ENCODE results near the gene DDX1. TPM values are rescaled to one million over a fixed set of nuclear protein-coding genes. Genes with fewer than 3 reads are reported as not detected.
"Not testable (repeated sequence)": the region's sequence is repeated elsewhere in the genome, so short reads cannot be mapped to it uniquely, and the experiment has no call there.

DDX1 gene
- total RNA-seq, 1 experiment from 2014 or later: 102 TPM

DNA sequence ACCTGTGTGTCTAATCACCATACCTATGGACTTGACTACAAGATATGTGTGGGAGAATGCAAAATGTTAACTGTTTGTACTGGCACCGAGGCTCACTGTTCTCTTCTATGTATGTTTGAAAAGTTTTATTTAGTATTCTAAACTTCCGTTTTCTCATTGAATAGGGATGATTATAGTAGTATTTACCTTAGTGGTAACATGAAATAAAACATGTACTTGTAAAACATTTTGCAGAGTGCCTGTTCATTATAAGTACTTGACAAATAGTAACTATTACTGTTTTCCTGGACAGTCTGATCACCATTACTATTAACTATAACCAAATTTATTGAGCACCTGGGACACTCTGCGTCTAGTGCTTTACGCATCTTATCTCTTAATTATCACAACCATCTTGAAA, 24.8 kb downstream of the DDX1 start:
- DNase-seq (ENCODE audit: low read depth): no peak

DNA sequence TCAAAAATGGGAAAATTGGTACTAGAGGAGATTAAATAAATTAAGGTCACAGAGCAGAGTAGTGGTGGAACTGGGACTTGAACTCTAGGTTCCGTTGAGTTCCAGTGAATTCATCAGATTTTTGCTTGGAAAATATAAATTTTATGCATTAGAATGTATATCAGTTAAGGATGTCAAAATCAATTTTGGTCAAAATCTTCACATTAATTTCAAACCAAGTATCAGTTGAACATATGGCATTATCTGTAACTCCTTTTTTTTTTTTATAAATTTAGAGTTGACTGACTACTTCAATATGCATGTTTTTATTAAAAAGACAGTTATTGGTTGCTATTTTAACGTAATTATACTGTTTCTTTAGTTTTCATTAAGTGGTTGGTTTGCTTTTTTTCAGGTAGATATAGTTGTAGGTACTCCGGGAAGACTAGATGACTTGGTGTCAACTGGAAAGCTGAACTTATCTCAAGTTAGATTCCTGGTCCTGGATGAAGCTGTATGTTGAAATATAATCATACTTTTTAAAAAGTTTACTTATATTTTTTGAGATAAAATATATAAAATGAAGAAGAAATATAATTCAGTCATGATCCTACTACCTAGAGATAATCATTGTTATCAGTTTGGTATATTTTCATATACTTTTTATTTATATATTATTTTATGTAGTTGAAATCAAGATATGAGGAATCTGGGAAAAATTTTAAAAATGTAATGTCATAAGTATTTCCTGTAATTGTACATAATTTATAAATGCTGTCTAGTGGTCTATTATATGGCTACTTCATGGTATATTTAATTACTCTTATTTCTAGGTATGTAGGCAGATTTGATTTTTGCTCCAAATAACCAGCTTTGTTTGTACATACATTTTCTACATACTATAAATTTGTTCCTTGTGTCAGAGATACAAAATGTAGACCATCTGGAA, 25.4 kb downstream of the DDX1 start:
- DNase-seq (ENCODE audit: low read depth): no peak

DNA sequence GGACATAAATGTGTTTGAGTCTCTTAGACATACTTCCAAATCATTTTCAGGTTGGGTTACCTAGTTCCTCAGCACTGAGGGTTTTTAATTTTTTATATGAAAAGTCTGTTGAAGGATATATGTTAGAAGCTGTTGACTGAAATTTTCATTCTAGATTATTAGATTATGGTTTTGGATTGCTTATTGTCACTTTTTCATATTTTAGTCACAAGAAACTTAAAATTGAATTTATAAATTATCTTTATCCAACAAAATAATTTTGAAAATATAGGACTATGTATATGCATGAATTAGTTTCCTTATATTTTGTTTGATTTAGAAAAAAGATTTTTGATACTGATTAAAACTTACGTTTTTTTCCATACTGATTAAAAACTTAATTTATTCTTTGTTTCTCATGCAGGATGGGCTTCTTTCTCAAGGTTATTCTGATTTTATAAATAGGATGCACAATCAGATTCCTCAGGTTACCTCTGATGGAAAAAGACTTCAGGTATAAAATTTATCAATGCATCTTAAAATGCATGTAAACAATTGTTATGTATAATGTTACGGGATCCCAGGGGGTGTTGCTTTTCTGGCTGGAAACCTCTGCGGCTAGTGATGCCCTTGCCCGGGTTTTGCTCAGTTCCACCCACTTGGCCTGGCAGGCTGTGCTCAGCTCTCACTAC, 26.2 kb downstream of the DDX1 start:
- no peak for DNase-seq (ENCODE audit: low read depth)

DNA sequence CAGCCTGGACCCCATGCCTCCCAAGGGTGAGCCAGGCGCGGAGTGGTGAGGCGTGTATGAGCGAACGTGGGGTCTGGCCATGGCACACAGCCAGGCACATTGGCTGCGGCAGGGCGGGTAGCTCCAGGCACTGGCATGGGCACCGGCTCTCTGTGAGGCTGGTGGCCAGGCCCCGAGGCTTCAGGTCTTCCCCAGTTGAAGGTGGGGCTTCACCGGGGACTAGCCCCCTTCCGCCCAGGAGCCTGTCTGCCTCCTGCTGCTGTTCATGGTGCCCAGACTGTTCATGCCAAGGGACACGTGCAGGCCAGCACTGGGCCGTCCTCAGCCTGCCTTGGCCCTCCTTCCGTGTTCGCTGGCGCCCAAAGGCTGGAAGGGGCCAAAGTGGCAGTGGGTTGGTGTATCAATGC, 26.8 kb downstream of the DDX1 start:
- DNase-seq (ENCODE audit: low read depth): no peak

DNA sequence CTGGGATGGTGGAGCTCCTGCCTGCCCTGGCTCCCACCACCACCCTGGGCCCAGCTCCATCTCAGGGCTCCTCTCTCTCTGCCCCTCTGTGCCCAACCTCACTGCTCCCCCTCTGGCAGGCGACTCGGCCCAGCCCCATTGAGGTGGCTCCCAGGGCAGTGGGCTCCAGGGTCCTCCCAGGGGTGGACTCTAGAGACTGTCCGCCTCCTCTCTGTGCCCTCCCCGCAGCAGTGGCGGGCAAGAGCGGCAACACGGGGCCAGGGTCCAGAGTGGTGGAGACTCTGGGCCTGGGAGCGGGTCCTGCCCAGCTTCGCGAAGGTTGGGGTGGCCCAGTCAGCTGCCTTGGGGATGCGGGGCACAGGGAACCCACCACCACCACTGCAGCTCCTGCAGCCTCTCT, 27.4 kb downstream of the DDX1 start:
- DNase-seq (ENCODE audit: low read depth): no peak

DNA sequence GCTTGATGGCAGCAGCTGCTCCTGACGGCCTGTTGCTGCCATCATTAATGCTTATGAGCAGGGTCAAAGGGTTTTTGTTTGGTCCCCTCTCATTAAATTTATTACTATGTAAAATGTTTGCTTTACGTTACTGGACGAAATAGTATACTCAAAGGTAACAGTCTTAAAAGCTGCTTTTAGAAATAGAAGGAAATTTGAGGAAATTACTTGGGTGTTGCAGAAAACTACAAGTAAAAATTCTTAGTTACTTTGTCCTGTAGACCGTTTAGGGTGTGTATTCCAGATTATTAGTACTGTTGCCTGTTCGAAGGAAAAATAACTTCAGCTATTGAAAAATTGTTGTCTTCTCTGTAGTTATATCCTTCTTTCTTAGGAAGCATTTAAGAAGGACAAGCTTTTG, 27.8 kb downstream of the DDX1 start:
- no peak for DNase-seq (ENCODE audit: low read depth)

- DNase-seq (ENCODE audit: low read depth): no peak
These were observed 28.3 kb downstream of the DDX1 start for GRCh38 chr2:15619938-15620337.

- DNase-seq (ENCODE audit: low read depth): no peak
These were observed 28.7 kb downstream of the DDX1 start for GRCh38 chr2:15620340-15620739.

GRCh38 chr2:15620857-15621471, 29.3 kb downstream of the DDX1 start:
- no peak for DNase-seq (ENCODE audit: low read depth)

DNA sequence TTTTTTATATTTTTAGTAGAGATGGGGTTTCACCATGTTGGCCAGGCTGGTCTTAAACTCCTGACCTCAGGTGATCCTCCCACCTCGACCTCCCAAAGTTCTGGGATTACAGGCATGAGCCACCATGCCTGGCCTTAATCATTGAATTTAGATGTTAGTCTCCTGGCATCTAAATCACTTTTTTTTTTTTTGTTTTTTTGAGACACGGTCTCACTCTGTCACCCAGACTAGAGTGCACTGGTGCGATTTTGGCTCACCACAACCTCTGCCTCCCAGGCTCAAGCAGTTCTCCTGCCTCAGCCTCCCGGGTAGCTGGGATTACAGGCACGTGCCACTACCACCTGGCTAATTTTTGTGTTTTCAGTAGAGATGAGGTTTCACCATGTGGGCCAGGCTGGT, 29.8 kb downstream of the DDX1 start:
- DNase-seq (ENCODE audit: low read depth): not testable (repeated sequence)

DNA sequence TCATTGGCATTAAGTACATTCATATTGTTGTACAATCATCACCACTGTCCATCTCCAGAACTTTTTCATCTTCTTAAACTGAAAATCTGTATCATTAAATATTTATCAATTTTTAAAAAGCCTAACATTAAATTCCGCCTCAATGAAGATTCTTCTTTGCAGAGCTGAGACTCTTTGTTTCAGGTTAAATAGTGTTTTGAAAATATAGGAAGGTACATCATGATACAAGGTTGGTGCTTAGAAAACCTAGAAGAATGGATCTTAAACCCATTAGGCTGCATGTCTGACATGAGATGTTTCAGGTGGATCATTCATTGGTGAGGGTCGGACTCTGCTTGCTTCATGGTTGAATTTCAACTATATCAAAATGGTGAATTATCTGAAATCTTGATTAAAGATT, 30.5 kb downstream of the DDX1 start:
- DNase-seq (ENCODE audit: low read depth): no peak

DNA sequence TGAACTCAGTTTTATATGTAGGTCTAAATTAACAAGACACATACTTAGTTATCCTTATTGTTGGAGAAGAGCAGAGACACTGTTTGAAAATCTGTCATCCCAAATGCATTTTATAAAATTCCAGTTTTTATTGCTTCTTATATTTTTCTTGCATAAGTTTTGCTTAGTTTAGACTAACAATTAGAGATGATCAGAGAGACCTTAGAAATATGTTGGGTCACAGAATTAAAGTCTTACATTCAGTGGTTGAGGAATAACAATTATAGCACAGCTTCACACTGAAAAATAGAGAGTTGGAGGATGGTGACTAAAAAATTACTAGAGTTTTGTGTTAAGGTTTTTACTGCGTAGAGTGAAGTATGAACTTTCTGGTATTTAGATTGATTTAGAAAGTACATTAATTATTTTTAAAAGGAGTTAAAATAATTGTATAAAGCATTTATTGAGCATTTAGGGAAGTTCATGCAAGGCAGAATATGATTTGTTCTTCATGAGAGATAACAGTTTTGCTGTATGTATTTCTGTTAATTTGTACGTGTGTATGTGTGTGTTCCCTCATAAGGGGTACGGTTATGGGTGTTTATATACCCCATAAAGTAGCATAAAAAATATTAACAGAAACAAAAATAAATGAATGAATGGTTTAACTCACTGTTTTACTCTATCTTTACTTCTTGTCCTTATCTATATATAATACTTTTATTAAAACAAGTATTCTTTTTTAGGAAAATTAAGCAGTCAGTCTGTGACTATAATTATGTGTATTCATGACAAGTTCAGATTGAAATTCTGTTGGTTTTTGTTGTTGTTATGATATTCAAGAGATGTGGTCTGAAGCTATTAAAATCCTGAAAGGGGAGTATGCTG, 31.2 kb downstream of the DDX1 start:
- no peak for DNase-seq (ENCODE audit: low read depth)

DNA sequence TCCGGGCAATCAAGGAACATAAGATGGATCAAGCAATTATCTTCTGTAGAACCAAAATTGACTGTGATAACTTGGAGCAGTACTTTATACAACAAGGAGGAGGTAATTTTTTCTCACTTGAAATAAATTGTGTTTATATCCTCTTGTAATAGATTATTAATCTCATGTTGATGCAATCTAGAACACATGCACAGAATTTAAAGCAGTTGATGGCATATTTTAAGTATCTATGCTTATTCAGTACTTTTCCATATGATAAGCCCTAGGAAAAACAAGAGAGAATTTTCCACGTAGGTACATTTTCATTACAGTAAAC, 31.8 kb downstream of the DDX1 start:
- DNase-seq (ENCODE audit: low read depth): no peak

- DNase-seq (ENCODE audit: low read depth): no peak
These were observed 32.4 kb downstream of the DDX1 start for GRCh38 chr2:15623898-15624541.

DNA sequence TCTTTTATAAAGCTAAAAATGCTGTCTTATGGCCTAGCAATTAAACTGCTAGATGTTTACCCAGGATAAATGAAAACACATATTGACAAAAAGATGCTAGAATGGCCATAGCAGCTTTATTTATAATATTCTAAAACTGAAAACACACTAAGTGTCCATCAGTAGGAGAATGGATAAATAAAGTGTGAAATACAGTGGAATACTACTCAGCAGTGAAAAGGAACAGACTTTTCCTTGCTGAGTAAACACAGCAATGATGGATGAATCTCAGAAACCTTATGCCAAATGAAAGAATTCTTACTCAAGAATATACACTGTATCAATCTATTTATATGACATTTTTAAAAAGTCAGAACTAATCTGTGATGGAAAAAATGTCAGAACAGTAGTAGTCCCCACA, 33.2 kb downstream of the DDX1 start:
- DNase-seq (ENCODE audit: low read depth): no peak

- no peak for DNase-seq (ENCODE audit: low read depth)
These were observed 33.8 kb downstream of the DDX1 start for GRCh38 chr2:15625344-15626036.

- DNase-seq (ENCODE audit: low read depth): no peak
These were observed 34.5 kb downstream of the DDX1 start for GRCh38 chr2:15626126-15626525.

DNA sequence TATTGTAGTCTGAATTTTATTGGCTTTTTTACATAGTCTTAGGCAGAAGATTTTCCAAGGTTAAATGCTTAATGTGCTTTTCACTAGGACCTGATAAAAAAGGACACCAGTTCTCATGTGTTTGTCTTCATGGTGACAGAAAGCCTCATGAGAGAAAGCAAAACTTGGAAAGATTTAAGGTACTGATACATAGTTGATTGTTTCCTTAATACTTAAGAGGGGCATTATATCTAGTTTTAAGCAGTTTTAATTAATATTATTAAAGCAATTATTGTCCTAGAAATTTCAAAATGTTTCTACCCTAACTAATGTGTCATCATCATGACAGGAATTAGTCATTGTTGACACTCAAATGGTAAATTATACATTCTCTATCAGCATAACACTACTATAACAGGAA, 35.3 kb downstream of the DDX1 start:
- DNase-seq (ENCODE audit: low read depth): no peak

GRCh38 chr2:15627817-15628684, 36.4 kb downstream of the DDX1 start:
- no peak for DNase-seq (ENCODE audit: low read depth)

Measured in RPMI7951 (cell line).